K562 (cell line): Measurements from ENCODE around the gene NMNAT2. TPM values are rescaled to one million over a fixed set of nuclear protein-coding genes. Genes with fewer than 3 reads are reported as not detected.
"Not testable (repeated sequence)": the region's sequence is repeated elsewhere in the genome, so short reads cannot be mapped to it uniquely, and the experiment has no call there.

Source experiments
- ATAC-seq: fragments of 200-7000 bp; cut with Tn5 transposase; 3 replicates; pipeline ENCODE4 v1.9.1; 2020; ENCODE audit warnings: moderate library complexity
- BruUV-seq: library from RNA; stranded (reverse); fragments of 400-500 nt; replicated peaks from 2 replicates; lab custom pipeline; 2021; lab: Mats Ljungman, UMichigan
- CTCF ChIA-PET: fragments of 300-600 bp; formaldehyde crosslinking; extraction: SDS; loops from one replicate; lab custom pipeline; 2021; ENCODE audit warnings: low intra/inter-chr PET ratio; lab: Yijun Ruan, JAX
- POLR2A ChIA-PET: fragments of 300-600, 350-650 bp; sonication (Branson Sonifier 250); formaldehyde crosslinking; extraction: SDS; loops from one replicate; lab custom pipeline; 2021; ENCODE audit warnings: antibody characterized with exemption, inconsistent platforms; lab: Yijun Ruan, JAX
- DNase-seq, 4 experiments: peaks; one replicate each; pipeline versions ENCODE4 v3.0.0 to v3.0.0-alpha.2; 2011 to 2018; ENCODE audit warnings: low spot score in 3 of 4, mixed read lengths in 3 of 4; ENCODE audit errors: extremely low read depth in 1 of 4
- FAIRE-seq: peaks from 2 replicates; lab custom pipeline; 2011; peaks lifted over from hg19 to GRCh38; lab: Jason Lieb, UNC
- H2AFZ ChIP-seq: 2 replicates; pipeline ENCODE4 v1.6.0; 2011; ENCODE audit warnings: low read depth, low read length, control low read depth, inconsistent platforms
- H3K27ac ChIP-seq: fragments of 200-600 bp; 3 replicates; pipeline ENCODE4 v1.8.0; 2011; ENCODE audit warnings: low read depth, mild to moderate bottlenecking, control low read depth, inconsistent platforms, low read length, moderate library complexity, mixed read lengths; ENCODE audit errors: extremely low read depth
- H3K27me3 ChIP-seq, 2 experiments: fragments of 300-600 bp in 1 of 2; 2 replicates in 1 of 2; 3 replicates in 1 of 2; pipeline versions ENCODE4 v1.6.0 to v1.8.0; 2011; ENCODE audit warnings: inconsistent platforms in 2 of 2, low read length in 2 of 2, mild to moderate bottlenecking in 1 of 2, mixed read lengths in 1 of 2, moderate library complexity in 1 of 2; ENCODE audit not compliant: control insufficient read depth in 2 of 2, insufficient read depth in 2 of 2
- H3K36me3 ChIP-seq: fragments of 300-600 bp; 3 replicates; pipeline ENCODE4 v1.8.0; 2011; ENCODE audit warnings: mild to moderate bottlenecking, low read length, inconsistent platforms; ENCODE audit not compliant: control insufficient read depth, insufficient read depth
- H3K4me1 ChIP-seq, 2 experiments: fragments of 200-600 bp in 1 of 2; replicated peaks in 1 of 2; 2 replicates in 1 of 2; 3 replicates in 1 of 2; pipeline versions ENCODE4 v1.5.1 to v1.8.0; 2011; ENCODE audit warnings: inconsistent platforms in 2 of 2, low read length in 2 of 2, mild to moderate bottlenecking in 1 of 2, mixed read lengths in 1 of 2, moderate library complexity in 1 of 2; ENCODE audit not compliant: control insufficient read depth in 2 of 2, insufficient read depth in 2 of 2
- H3K4me2 ChIP-seq: 2 replicates; pipeline ENCODE4 v1.6.1; 2011; ENCODE audit warnings: low read length, control low read depth, inconsistent platforms, mixed read lengths; ENCODE audit not compliant: insufficient read depth
- H3K4me3 ChIP-seq: fragments of 200-600 bp; sonication (generic), shearing (Covaris generic); 2 replicates; pipeline ENCODE4 v1.5.1; 2016; ENCODE audit warnings: control low read depth, inconsistent platforms
- H3K79me2 ChIP-seq: fragments of 200-600 bp; 3 replicates; pipeline ENCODE4 v1.8.0; 2011; ENCODE audit warnings: low read length, inconsistent platforms; ENCODE audit not compliant: control insufficient read depth, insufficient read depth
- H3K9ac ChIP-seq, 2 experiments: 2 replicates each; pipeline versions ENCODE4 v1.6.0 to v1.6.1; 2011; ENCODE audit warnings: low read depth in 2 of 2, low read length in 2 of 2, control low read depth in 1 of 2, inconsistent platforms in 1 of 2, mild to moderate bottlenecking in 1 of 2, mixed read lengths in 1 of 2; ENCODE audit not compliant: insufficient read depth in 1 of 2
- H3K9me1 ChIP-seq: one replicate; pipeline ENCODE4 v1.6.0; 2011; ENCODE audit warnings: inconsistent platforms, mild to moderate bottlenecking, low read length, moderate library complexity; ENCODE audit not compliant: control insufficient read depth, insufficient read depth
- H3K9me3 ChIP-seq: replicated peaks from 2 replicates; pipeline ENCODE4 v1.5.1; 2011; ENCODE audit warnings: low read depth, low read length, inconsistent platforms; ENCODE audit not compliant: control insufficient read depth, insufficient read depth
- H4K20me1 ChIP-seq: replicated peaks from 2 replicates; pipeline ENCODE4 v1.6.1; 2011; ENCODE audit warnings: low read length, inconsistent platforms, mixed read lengths; ENCODE audit not compliant: control insufficient read depth, insufficient read depth
- CBX2 ChIP-seq: fragments of 200-600 bp; sonication (generic); IDR thresholded peaks from one replicate; pipeline ENCODE4 v1.6.1; 2012; ENCODE audit warnings: mild to moderate bottlenecking, low read length, inconsistent platforms; ENCODE audit not compliant: insufficient read depth, poor library complexity, severe bottlenecking
- CHD4 ChIP-seq: fragments of 200-600 bp; sonication (generic); IDR thresholded peaks from 3 replicates; pipeline ENCODE4 v1.6.1; 2012; ENCODE audit warnings: low read depth, mild to moderate bottlenecking, mixed read lengths, low read length, inconsistent platforms; ENCODE audit not compliant: insufficient read depth, insufficient replicate concordance, poor library complexity, severe bottlenecking
- E2F3 ChIP-seq: fragments of 250-450 bp; sonication (Bioruptor Pico); IDR thresholded peaks from 2 replicates; pipeline ENCODE4 v1.4.0; 2020; ENCODE audit warnings: mild to moderate bottlenecking
- HMG20A ChIP-seq: fragments of 450-650 bp; formaldehyde crosslinking; conservative IDR thresholded peaks from 2 replicates; pipeline ENCODE4 v1.4.0; 2020; ENCODE audit warnings: mild to moderate bottlenecking, mixed read lengths
- ID3 ChIP-seq, 2 experiments: fragments of 250-450 bp in 1 of 2; fragments of 450-650 bp in 1 of 2; sonication (Bioruptor Pico) in 1 of 2; IDR thresholded peaks; 2 replicates each; pipeline versions ENCODE4 v1.6.1 to v1.8.0; 2016 to 2021; ENCODE audit warnings: mild to moderate bottlenecking in 2 of 2, moderate library complexity in 2 of 2, missing compliant biosample characterization in 1 of 2, missing genetic modification characterization in 1 of 2
- IFI16 ChIP-seq: fragments of 250-450 bp; sonication (Bioruptor Pico); IDR thresholded peaks from 2 replicates; pipeline ENCODE4 v2.1.2; 2022; ENCODE audit warnings: mild to moderate bottlenecking, inconsistent platforms
- KLF13 ChIP-seq: fragments of 450-650 bp; IDR thresholded peaks from 2 replicates; pipeline ENCODE4 v1.6.1; 2016; ENCODE audit warnings: missing genetic modification characterization, low read depth, mild to moderate bottlenecking, missing compliant biosample characterization, moderate library complexity, borderline replicate concordance
- LEF1 ChIP-seq: fragments of 450-650 bp; IDR thresholded peaks from 2 replicates; pipeline ENCODE4 v1.6.1; 2016; ENCODE audit warnings: mild to moderate bottlenecking
- MYC ChIP-seq, 2 experiments: fragments of 250-450 bp in 1 of 2; sonication (Bioruptor Pico) in 1 of 2; IDR thresholded peaks; 2 replicates each; pipeline versions ENCODE4 v1.5.1 to v1.6.1; 2012 to 2021; ENCODE audit warnings: low read depth in 2 of 2, borderline replicate concordance in 1 of 2, improper control_type of control experiment in 1 of 2, low read length in 1 of 2, mild to moderate bottlenecking in 1 of 2, moderate library complexity in 1 of 2
- RFX7 ChIP-seq: fragments of 250-450 bp; sonication (Bioruptor Pico); IDR thresholded peaks from 2 replicates; pipeline ENCODE4 v1.5.1; 2021; ENCODE audit warnings: mild to moderate bottlenecking
- ZNF347 ChIP-seq: fragments of 450-650 bp; formaldehyde crosslinking; IDR thresholded peaks from 2 replicates; pipeline ENCODE4 v1.4.0; 2020; ENCODE audit warnings: low read depth, mild to moderate bottlenecking, moderate library complexity
- WGBS: fragments of 100-300 bp; shearing (Covaris generic); methylation state at CpG from one replicate; pipeline ENCODE4 v1.1.6; 2016; ENCODE audit warnings: low coverage, mixed read lengths; ENCODE audit not compliant: insufficient coverage; ENCODE audit errors: missing lambda C conversion rate; 5-methylcytosine and 5-hydroxymethylcytosine counted together
- in situ Hi-C: fragments of 300-500 bp; cut with MboI; formaldehyde crosslinking; loops from 4 replicates; pipeline ENCODE4 v1.15.0; 2018; ENCODE audit warnings: inconsistent platforms, mixed read lengths
- intact Hi-C: fragments of 100-400 bp; cut with micrococcal nuclease; formaldehyde crosslinking; loops from 2 replicates; pipeline ENCODE4 v1.14.2; 2022
- polyA plus RNA-seq, 8 experiments: library from polyadenylated mRNA; depleted of rRNA in 4 of 8; stranded (reverse) in 5 of 8; unstranded in 3 of 8; fragments of >200 nt; fragmentation: Nextera tagmentation in 2 of 8; fragmentation: Illumina TruSeq in 1 of 8; extraction: Ambion mirVana in 2 of 8; extraction: Trizol in 1 of 8; gene quantifications; 2 replicates each; pipeline versions ENCODE4 v1.2.1 to v1.2.3, GENCODE V29; 2011 to 2014; ENCODE audit warnings: inconsistent platforms in 1 of 8, missing spikeins in 1 of 8
- total RNA-seq, 7 experiments: library from RNA; depleted of rRNA in 6 of 7; stranded (reverse); fragments of >200 nt in 6 of 7; fragmentation: Illumina TruSeq in 2 of 7; extraction: Trizol in 2 of 7; gene quantifications; 2 replicates each; pipeline versions ENCODE4 v1.2.1 to v1.2.3, GENCODE V29; 2011 to 2021; ENCODE audit warnings: low replicate concordance in 1 of 7

Gene NMNAT2
- total and polyA plus RNA-seq, 9 of the 15 experiments (the other 6 are each of a cell fraction or from before 2014, with no cell fraction given) = not detected

GRCh38 chr1:183431840-183432547 lies 13.8 kb upstream of the NMNAT2 start (continued):
- TF ChIP-seq ID3 (CRISPR knock-in tag; IDR thresholded peaks at IDR 0.05) (no peak), ID3 (tag; IDR thresholded peaks at IDR 0.05) (no peak)
- TF ChIP-seq, all 486 proteins: peak for 0

- H3K9ac ChIP-seq, H3K79me2 ChIP-seq, intact Hi-C loops, CTCF ChIA-PET, in situ Hi-C loops, BruUV-seq, H3K9me3 ChIP-seq, H3K4me2 ChIP-seq, H3K27me3 ChIP-seq, H3K4me1 ChIP-seq, H3K9me1 ChIP-seq, DNase-seq, POLR2A ChIA-PET, H2AFZ ChIP-seq, H3K27ac ChIP-seq, FAIRE-seq, H3K4me3 ChIP-seq, ATAC-seq, H3K36me3 ChIP-seq, H4K20me1 ChIP-seq: not testable (repeated sequence)
- WGBS = 2% methylated on average over 3 of the region's 3 CpGs
Measured at GRCh38 chr1:183427591-183427990, 9.4 kb upstream of the NMNAT2 start.

- ChIA-PET CTCF (no interaction called here), POLR2A (no interaction called here)
- no peaks in the 10 kb centered on the region for H3K9me1 ChIP-seq
- H3K27me3 ChIP-seq = no peaks in the 10 kb centered on the region; a peak in 1 of 5 replicates
- H3K9ac ChIP-seq = no peak overlapping the region
- no peak overlapping the region for H2AFZ ChIP-seq
- no peaks in the 10 kb centered on the region for H3K9me3 ChIP-seq
- FAIRE-seq (no peak), DNase-seq (no peak), ATAC-seq (no peak)
- no peak overlapping the region for H3K4me2 ChIP-seq
- in situ Hi-C loops = no loop called here
- TF ChIP-seq ZNF347 (CRISPR knock-in tag) = no peak
- no peak for TF ChIP-seq LEF1
- no peak for TF ChIP-seq CHD4
- TF ChIP-seq IFI16 (CRISPR knock-in tag) = no peak
- TF ChIP-seq RFX7 (CRISPR knock-in tag) = no peak
- TF ChIP-seq KLF13 = no peak
- TF ChIP-seq HMG20A (CRISPR knock-in tag) = no peak
- TF ChIP-seq E2F3 (CRISPR knock-in tag) = no peak
- no peak for TF ChIP-seq CBX2
- TF ChIP-seq MYC (IDR thresholded peaks at IDR 0.05; ENCODE audit: low read depth, low read length) = no peak
- TF ChIP-seq MYC (CRISPR knock-in tag; IDR thresholded peaks at IDR 0.05; ENCODE audit: borderline replicate concordance, low read depth) = no peak
- H3K4me1 ChIP-seq = no peaks in the 10 kb centered on the region
- H4K20me1 ChIP-seq = no peaks in the 10 kb centered on the region
- no peak overlapping the region for H3K4me3 ChIP-seq
- H3K36me3 ChIP-seq = no peaks in the 10 kb centered on the region
- no peaks in the 10 kb centered on the region for H3K79me2 ChIP-seq
- BruUV-seq = no TSS peak
- no peak overlapping the region for H3K27ac ChIP-seq
- intact Hi-C loops = no loop called here
Measured at GRCh38 chr1:183424691-183425090, 6.5 kb upstream of the NMNAT2 start.
